Ishikawa (cell line): ENCODE data around the gene SCIMP.
A peak's percentile ranks its signal among the peaks of the same experiment; 100 is the strongest.

ENCODE experiments used
- CEBPB ChIP-seq: IDR thresholded peaks from 2 replicates; pipeline ENCODE4 v1.6.1; 2012
- CREB1 ChIP-seq: IDR thresholded peaks from 2 replicates; pipeline ENCODE4 v1.6.1; 2012; ENCODE audit warnings: low read depth
- EGR1 ChIP-seq: IDR thresholded peaks from 2 replicates; pipeline ENCODE4 v1.6.1; 2012
- EP300 ChIP-seq: IDR thresholded peaks from 2 replicates; pipeline ENCODE4 v1.6.1; 2012; ENCODE audit warnings: borderline replicate concordance
- FOXM1 ChIP-seq: IDR thresholded peaks from 2 replicates; pipeline ENCODE4 v1.6.1; 2012; ENCODE audit warnings: low read depth, borderline replicate concordance
- NFIC ChIP-seq: IDR thresholded peaks from 2 replicates; pipeline ENCODE4 v1.6.1; 2012
- RAD21 ChIP-seq: IDR thresholded peaks from 2 replicates; pipeline ENCODE4 v1.6.1; 2012; ENCODE audit warnings: low read depth
- TAF1 ChIP-seq: IDR thresholded peaks from 2 replicates; pipeline ENCODE4 v1.6.1; 2012; ENCODE audit warnings: low read depth, mild to moderate bottlenecking
- TCF12 ChIP-seq: IDR thresholded peaks from 2 replicates; pipeline ENCODE4 v1.6.1; 2012; ENCODE audit warnings: low read depth
- TEAD4 ChIP-seq: IDR thresholded peaks from 2 replicates; pipeline ENCODE4 v1.6.1; 2012
- YY1 ChIP-seq: IDR thresholded peaks from 2 replicates; pipeline ENCODE4 v1.6.1; 2012; ENCODE audit warnings: low read depth
- ZBTB7A ChIP-seq: IDR thresholded peaks from 2 replicates; pipeline ENCODE4 v1.6.1; 2012; ENCODE audit warnings: low read depth
- TF ChIP-seq, protein P1 (sequence below): IDR thresholded peaks from 2 replicates; pipeline ENCODE4 v1.6.1; 2012; ENCODE audit warnings: low read depth, mild to moderate bottlenecking
- TF ChIP-seq, protein P2 (sequence below): IDR thresholded peaks from 2 replicates; pipeline ENCODE4 v1.6.1; 2012
- TF ChIP-seq, protein P3 (sequence below): IDR thresholded peaks from 2 replicates; pipeline ENCODE4 v1.6.1; 2012

Gene SCIMP

DNA sequence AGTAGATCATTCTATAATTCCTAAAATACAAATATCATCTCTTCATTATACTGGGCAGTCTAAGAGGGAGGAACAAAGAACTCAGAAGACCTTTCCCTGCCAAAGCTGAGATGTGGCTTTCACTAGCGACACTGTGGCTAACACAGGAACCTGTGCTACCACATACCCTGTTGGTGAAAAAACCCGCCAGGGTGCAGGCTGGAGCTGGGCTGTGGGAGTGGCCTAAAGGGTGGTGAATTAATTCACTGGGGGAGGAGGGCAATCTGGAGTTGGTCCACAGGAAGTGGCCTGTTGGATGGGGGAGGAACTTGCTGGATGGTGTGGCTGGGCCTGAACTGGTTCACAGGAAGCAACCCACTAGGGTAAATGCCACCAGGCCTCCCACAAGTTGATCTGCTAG is 50.4 kb downstream of the SCIMP start:
- TF ChIP-seq TAF1: no peak
- no peak for TF ChIP-seq CEBPB
- no peak for TF ChIP-seq TCF12
- TF ChIP-seq, protein P1, sequence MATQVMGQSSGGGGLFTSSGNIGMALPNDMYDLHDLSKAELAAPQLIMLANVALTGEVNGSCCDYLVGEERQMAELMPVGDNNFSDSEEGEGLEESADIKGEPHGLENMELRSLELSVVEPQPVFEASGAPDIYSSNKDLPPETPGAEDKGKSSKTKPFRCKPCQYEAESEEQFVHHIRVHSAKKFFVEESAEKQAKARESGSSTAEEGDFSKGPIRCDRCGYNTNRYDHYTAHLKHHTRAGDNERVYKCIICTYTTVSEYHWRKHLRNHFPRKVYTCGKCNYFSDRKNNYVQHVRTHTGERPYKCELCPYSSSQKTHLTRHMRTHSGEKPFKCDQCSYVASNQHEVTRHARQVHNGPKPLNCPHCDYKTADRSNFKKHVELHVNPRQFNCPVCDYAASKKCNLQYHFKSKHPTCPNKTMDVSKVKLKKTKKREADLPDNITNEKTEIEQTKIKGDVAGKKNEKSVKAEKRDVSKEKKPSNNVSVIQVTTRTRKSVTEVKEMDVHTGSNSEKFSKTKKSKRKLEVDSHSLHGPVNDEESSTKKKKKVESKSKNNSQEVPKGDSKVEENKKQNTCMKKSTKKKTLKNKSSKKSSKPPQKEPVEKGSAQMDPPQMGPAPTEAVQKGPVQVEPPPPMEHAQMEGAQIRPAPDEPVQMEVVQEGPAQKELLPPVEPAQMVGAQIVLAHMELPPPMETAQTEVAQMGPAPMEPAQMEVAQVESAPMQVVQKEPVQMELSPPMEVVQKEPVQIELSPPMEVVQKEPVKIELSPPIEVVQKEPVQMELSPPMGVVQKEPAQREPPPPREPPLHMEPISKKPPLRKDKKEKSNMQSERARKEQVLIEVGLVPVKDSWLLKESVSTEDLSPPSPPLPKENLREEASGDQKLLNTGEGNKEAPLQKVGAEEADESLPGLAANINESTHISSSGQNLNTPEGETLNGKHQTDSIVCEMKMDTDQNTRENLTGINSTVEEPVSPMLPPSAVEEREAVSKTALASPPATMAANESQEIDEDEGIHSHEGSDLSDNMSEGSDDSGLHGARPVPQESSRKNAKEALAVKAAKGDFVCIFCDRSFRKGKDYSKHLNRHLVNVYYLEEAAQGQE: no peak
- TF ChIP-seq EGR1: no peak
- TF ChIP-seq EP300: no peak
- no peak for TF ChIP-seq FOXM1
- TF ChIP-seq, protein P2, sequence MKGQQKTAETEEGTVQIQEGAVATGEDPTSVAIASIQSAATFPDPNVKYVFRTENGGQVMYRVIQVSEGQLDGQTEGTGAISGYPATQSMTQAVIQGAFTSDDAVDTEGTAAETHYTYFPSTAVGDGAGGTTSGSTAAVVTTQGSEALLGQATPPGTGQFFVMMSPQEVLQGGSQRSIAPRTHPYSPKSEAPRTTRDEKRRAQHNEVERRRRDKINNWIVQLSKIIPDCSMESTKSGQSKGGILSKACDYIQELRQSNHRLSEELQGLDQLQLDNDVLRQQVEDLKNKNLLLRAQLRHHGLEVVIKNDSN: no peak
- no peak for TF ChIP-seq TEAD4
- TF ChIP-seq, protein P3, sequence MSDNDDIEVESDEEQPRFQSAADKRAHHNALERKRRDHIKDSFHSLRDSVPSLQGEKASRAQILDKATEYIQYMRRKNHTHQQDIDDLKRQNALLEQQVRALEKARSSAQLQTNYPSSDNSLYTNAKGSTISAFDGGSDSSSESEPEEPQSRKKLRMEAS: no peak
- TF ChIP-seq RAD21: no peak
- TF ChIP-seq ZBTB7A: no peak
- no peak for TF ChIP-seq YY1
- no peak for TF ChIP-seq CREB1
- no peak for TF ChIP-seq NFIC

DNA sequence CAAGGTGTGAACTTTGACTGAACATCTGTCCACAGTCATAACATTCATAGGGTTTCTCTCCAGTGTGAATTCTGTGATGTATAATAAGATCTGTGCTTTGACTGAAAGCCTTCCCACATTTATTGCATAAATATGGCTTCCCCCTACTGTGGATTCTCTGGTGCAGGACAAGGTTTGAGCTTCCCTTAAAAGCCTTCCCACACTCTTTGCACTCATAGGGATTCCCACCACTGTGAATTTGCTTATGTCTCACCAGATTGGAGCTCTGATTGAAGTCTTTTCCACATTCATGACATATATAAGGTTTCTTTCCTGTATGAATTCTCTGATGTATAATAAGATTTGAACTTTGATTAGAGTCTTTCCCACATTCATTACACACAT is 51.3 kb downstream of the SCIMP start:
- TF ChIP-seq ZBTB7A (no peak), CREB1 (no peak), TEAD4 (no peak)

- TF ChIP-seq, protein P2: peak; percentile 11; the same call in 1 of the 2 replicates
- TF ChIP-seq TAF1: no peak
Measured at GRCh38 chr17:5182597-5183409, 51.9 kb downstream of the SCIMP start.

- peak; percentile 47; the same call in 1 of the 2 replicates for TF ChIP-seq TEAD4
- TF ChIP-seq TCF12: peak; percentile 18; the same call in 1 of the 2 replicates
- TF ChIP-seq RAD21: no peak
Measured at GRCh38 chr17:5181509-5182305, 53.0 kb downstream of the SCIMP start.

DNA sequence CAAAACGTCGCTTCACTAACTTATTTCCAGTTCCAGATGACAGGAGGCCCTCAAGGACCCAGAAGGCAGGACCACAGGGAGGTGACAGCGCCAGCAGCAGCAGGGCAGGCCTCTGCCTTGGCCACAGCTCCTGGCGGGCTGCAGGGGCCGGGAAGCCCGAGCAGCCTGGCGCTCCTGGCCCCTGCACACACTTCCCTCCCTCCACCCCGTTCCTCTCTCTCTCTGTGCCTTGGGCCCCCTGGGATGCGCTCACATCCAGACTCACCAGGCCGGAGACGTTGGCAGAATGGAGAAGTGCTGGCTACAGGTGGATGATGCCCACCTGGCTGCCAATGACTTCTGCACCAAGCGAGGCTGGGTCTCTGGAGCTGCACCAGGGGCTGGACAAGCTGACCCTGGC is 55.7 kb downstream of the SCIMP start:
- TF ChIP-seq NFIC (no peak), EP300 (no peak), TEAD4 (no peak), CEBPB (no peak), TAF1 (no peak), FOXM1 (no peak), TCF12 (no peak), EGR1 (no peak), RAD21 (no peak), YY1 (no peak), CREB1 (no peak), ZBTB7A (no peak)
- TF ChIP-seq, protein P2: no peak
- TF ChIP-seq, protein P3: no peak
- TF ChIP-seq, protein P1: no peak
